HL-60/S4 treated with retinoic acid at 250 ng/mL for 4 days and 3 days (cell line): ENCODE data around the gene KLC1.

Experiments used
- in situ Hi-C: fragments of 300-500 bp; cut with MboI; formaldehyde crosslinking; loops from 2 replicates; pipeline ENCODE4 v1.7.0; 2022; ENCODE audit warnings: low sequenced_read_pairs

KLC1 gene

DNA sequence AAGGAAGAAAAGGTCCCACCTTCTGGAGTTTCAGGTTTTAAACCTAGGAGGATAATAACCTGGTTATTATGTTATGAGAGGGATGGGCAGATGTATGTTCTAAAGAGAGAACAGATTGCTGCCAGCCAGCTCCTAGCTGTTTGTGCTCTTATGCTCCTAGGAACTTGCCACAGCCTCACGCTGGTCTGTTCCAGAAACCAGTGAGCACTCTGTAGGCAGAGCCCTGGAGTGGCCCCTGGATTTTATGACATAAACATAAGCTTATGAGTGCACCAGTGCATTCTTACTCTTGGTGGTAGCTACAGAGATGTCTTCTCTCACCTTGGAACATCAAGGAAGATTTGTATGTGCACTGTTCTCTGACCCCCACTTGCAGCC is 27.7 kb downstream of the KLC1 start:
- in situ Hi-C loops, result no loop called here

DNA sequence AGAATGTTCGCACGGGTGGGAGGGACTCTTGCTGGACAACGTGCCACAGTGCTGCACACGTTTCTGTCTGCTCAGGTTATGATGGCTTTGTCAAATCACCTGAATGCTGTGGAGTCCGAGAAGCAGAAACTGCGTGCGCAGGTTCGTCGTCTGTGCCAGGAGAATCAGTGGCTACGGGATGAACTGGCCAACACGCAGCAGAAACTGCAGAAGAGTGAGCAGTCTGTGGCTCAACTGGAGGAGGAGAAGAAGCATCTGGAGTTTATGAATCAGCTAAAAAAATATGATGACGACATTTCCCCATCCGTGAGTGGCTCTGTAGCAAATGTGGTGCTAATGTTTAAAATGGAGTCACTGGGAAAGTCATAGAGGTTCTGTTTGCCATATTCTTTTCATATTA is 28.5 kb downstream of the KLC1 start:
- in situ Hi-C loops, result no loop called here

DNA sequence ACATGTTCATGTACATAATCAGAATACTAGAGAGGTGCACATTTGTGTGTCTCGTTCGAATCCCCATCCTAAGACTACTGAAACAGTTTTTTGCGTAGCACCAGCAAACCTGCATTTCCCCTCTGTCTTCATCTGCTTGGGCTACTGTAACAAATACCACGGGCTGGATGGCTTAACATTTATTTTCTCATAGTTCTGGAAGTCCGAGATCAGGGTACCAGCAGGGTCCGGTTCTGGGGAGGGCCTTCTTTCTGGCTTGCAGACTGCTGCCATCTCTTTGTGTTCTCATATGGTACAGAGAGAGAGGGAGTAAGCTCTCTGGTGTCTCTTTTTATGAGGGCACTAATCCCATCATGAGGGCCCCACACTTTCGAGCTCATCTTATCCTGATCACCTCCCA is 30.6 kb downstream of the KLC1 start:
- in situ Hi-C loops, result no loop called here

DNA sequence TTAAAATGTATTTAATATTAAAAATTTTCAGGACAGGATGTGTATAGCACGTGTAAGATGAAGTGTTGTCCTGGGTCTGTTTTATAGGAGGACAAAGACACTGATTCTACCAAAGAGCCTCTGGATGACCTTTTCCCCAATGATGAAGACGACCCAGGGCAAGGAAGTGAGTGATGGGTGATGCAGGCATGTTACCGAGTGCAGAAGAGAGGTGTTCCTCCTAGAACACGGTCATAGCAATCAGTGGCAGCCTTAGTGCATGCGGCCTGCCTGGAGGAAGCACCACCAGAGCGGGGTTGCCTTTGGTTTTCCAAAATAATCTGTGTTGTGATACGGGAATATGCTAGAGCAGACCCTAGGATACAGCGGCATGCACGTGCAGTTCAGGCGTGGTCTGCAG is 33.0 kb downstream of the KLC1 start:
- in situ Hi-C loops, result no loop called here

DNA sequence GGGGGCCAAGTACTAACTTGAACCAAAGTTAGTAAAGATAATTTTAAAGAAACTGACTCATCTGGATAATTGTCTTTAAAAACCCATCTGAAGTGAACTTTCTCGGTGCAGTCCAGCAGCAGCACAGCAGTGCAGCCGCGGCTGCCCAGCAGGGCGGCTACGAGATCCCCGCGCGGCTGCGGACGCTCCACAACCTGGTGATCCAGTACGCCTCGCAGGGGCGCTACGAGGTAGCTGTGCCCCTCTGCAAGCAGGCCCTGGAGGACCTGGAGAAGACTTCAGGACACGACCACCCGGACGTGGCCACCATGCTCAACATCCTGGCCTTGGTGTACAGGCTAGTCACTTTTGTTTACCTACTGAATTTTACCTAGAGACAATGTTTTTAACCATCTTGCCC is 33.6 kb downstream of the KLC1 start:
- in situ Hi-C loops, result no loop called here

DNA sequence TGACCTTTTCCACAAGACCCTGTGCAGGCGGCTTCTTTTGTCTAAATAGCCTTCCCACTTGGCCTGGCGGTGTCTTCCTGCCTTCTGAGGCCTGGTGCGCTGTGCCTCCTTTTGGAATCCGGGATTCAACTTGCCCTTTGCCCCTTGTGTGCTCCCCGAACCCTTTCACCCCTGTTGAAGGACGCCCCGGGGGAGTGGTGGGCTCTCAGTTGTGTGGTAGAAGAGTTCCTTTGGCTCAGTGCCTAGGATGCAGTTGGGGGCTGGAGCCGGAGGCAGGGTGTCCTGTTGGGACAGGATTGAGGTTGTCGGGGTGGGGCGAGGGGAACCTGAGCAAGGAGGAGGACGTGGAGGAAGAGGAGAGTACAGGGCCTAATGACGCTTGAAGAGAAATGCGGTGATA is 34.5 kb downstream of the KLC1 start:
- in situ Hi-C loops, result no loop called here

DNA sequence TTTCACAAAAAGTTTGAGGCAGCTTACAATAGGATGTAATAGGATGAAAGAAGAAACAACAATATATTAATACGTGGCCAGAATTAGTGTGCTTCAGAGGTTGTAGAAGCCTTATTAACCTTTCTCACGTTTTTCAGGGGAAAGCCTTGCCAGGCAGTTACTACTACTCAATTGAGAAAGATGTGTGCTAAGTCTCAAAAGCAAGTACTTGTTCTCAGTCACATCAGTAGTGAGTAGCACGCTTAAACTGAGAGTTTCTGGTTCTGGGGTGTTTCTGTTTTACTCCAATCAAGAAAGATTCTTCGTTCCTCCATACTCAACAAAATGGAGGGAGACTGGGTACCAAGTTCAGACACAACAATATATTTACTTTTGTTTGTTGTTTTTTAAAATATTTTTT is 38.7 kb downstream of the KLC1 start:
- in situ Hi-C loops, result no loop called here

DNA sequence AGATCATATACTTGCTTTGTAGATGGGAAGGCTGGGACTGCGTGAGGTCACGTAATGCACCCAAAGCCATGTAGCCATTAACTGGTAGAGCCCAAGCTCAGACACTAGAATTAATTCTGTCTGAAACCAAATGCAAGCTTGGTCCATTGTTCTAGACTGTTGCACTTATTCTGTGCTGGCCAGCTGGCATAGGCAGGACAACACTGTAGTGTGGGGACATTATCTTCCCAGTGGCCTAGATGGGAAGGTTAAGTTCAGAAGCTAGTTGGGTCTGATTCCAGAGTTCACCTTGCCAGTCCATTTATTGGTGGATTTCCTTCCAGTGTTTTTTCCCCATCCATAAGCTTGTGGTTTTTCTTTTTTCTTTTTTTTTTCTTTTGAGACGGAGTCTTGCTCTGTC is 39.1 kb downstream of the KLC1 start:
- in situ Hi-C loops, result no loop called here

DNA sequence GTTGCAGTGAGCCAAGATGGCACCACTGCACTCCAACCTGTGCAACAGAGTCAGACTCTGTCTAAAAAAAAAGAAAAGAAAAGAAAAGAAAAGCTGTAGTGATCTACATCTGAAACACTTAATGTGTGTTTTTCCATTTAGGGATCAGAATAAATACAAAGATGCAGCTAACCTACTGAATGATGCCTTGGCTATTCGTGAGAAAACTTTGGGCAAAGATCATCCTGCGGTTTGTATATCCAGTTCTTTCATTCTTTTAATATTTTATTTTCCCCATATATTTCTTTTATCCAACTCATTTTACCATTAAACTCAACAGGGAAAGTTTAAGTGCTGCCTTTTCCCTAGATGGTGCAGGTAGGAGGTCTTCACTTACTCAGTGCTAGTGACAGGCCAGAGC is 40.4 kb downstream of the KLC1 start:
- in situ Hi-C loops, result no loop called here

DNA sequence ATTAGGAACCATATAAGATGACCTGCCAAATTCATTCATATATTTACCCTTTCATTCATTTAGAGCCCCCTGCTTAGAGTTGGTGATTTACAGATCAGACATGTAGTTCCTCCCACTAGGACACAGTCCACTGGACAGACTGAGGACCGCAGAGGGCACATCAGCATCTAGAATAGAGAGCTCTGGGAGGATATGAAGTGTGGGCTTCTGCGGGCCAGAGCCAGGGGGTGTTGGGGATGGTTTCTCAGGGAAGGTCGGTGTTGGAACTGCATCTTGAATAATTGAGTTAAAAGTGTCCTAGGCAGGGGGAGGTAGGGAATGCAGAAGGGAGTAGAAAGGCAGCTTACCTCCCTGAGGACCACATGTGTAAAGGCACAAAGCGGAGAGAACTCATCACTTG is 42.9 kb downstream of the KLC1 start:
- in situ Hi-C loops, result no loop called here

DNA sequence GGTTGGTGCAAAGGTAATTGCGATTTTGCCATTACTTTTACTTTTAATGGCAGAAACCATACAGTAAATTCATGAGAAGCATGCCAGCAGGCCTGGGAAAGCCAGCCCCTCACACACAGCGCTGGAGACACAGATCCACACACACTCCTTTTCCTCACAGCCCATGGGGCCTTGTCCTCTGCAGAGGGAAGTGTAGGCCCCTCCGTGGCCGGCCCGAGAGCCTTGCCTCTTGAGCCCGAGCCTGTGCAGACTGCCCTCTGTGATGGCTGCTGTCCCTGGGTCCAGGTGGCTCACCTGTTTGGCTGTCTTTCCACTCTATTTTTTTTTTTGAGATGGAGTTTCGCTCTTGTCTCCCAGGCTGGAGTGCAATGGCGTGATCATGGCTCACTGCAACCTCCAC is 46.9 kb downstream of the KLC1 start:
- in situ Hi-C loops, result no loop called here

DNA sequence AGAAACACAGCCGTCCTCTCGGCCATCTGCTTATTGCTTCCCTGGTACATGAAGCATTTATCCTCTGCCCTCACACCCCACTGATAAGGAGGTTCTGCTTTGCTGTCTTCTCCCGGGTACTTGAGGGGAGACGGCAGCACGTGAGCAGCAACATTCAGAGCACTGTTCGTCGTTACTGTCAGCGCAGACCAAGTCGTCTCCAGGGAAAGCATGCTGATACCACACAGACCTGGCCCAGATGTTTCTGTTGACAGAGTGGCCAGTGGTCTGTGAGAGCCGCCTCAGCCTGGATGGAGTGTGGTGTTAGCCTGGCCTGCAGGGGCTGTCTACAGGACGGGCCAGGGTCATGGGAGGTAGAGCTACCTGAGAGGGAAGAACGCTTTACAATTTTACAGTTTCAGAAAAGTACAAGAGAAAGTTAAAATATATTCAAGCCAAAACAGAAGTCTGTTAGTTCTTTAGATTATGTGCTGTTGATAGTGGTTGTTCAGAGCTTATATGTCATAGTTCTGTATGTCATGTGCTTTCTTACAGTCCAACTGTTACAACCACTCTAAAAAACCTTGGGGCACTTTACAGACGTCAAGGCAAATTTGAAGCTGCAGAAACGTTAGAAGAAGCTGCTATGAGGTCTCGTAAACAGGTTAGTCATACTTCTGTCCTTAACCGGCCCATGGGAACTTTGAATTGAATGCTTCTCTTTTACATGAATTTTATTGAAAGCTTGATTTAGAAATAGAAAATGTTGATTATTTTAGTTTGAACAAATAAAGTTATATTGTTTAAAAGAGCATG is 48.1 kb downstream of the KLC1 start:
- in situ Hi-C loops, result no loop called here

DNA sequence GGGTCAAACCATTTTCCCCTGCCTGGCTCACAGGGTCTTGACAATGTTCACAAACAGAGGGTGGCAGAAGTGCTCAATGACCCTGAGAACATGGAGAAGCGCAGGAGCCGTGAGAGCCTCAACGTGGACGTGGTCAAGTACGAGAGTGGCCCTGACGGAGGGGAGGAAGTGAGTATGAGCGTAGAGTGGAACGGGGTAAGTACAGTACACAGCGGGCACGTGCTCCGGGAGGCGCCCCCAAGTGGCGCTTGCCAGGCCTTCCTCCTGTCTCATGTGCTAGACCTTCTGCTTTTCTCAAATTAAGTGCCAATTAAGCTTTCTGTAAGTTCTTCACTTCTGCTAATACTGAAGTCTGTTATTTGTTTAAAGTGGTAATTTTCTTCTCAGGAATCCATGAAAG is 50.3 kb downstream of the KLC1 start:
- in situ Hi-C loops, result no loop called here

DNA sequence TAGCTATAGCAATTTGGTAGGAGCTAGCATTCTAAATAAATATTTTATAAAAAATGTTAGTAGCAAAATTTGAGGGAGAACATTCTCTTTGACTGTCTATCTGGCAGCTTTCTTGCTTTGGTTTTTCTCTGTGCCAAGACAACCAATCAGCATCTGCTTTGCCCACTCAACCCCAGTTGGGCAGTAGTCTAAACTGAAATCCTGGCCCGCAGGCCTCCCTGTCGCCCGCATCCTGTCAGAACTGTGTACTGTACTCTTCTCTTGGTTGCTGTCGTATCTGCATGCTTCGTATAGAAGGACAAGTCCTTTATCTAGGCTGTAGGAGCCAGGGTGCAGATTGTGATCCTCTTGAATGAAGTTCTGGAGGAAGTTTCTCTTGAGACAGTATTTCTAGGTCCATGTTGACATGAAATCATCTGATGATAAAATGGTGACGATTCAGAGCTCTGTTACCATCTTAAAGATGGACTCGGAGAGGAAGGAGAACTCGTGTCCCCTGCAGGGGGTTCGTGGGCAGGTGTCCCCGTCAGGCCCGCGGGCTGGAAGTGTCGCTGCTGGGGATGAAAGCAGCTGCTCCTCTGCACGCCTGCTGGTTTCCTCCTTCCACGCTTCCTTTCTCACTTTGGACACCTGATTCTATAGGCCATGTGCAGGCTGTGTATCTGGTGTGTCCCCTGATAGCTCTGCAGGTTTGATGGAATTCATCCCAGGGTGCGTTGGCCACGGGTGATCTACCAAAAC is 51.6 kb downstream of the KLC1 start:
- in situ Hi-C loops, result no loop called here

DNA sequence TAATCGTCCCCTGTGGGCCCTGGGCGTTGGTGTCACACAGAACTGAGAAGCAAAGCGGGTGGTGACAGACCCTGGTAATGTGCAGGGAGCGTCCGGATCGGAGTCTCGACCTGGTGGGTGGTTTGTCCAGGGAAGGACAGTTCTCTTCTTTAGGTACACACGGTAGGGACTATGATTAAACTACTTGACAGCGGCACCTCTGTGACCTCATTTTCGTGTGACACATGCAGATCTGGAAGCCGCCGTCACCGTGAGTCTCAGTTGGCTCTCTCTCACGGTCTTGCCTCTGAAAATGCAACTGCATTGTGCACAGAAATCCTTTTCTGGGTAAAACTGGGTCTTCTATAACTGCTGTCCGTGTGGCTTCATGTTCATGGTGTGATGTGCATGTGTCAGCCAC is 54.1 kb downstream of the KLC1 start:
- in situ Hi-C loops, result no loop called here

DNA sequence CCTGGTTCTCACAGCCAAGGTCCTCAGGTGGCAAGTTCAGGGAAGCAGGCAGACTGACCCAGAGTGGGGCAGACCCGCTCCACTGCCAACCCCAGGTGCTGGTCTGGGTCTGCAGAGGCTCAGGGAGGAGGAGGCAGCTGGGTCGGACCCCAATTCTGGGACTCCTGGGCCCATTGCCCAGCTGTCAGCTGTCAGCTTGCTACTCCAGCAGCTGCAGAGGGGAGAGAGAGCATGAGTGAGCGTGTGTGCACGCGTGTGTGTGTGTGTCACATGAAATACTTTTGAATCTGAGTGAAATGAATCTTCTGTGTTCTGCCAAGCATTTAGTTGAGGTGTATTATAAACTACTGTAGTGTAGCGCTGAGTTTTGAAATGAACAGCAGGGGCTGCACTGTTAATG is 55.5 kb downstream of the KLC1 start:
- in situ Hi-C loops, result no loop called here

DNA sequence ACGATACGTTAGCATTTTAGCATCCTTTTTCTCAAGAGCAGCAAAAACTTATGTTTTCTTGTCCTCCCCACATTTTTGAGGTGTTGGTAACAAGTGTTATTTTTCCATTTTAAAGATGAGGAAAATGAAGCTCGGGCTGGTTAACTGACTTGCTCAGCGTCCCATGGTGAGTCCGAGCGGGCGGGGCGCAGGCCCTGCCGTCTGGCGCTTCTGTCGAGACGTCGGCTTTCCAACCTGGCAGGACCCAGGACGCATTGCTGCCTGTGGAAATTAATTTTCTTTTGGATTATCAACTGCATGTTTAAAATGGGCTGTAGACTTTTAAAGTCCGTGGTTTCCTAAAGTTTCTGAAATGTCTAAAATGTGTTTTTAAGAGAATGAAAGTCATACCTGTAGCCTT is 55.9 kb downstream of the KLC1 start:
- in situ Hi-C loops, result no loop called here

DNA sequence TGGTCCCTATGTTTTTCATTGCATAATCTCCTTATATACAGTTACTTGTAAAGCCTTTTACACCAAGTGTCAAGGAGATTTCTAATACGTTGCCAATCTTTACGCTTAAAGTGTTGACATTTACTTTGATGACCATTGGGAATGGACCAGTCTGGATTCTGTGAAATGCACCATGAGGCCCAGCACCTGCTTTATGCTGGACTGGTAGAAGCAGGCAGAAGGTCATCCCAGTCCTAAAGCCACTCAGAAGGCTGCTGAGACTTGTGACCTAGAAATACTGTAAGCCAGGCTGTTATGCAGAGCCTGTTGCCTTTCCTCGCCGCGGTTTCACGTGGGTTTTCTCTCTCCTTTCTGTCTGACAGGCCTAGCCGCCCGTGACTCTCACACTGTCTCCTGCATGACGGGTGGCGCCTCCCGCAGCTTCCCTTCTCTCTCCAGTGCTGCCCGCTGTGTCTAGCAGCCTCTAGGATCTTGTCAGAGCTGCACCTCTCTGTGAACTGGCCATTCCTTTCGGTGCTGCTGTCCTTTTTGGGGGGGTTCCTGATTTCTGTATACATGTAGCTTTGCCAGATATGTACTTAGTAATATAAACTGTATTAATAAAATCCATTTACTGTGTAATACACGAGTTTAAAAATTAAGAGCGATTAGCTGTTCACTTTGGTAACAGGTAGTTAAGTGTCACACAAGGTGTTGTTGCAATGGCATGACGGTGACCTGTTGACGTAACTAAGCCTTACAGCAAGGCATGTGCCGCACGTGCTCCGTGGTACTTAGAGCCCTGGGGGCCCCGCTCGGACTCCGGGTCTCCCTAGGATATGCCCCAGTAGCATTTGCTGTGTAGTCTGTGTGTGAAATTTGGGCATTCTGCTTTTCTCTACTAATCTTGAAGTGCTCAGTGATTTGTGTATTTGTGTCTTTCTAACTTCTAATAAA is 56.5 kb downstream of the KLC1 start:
- in situ Hi-C loops, result no loop called here

DNA sequence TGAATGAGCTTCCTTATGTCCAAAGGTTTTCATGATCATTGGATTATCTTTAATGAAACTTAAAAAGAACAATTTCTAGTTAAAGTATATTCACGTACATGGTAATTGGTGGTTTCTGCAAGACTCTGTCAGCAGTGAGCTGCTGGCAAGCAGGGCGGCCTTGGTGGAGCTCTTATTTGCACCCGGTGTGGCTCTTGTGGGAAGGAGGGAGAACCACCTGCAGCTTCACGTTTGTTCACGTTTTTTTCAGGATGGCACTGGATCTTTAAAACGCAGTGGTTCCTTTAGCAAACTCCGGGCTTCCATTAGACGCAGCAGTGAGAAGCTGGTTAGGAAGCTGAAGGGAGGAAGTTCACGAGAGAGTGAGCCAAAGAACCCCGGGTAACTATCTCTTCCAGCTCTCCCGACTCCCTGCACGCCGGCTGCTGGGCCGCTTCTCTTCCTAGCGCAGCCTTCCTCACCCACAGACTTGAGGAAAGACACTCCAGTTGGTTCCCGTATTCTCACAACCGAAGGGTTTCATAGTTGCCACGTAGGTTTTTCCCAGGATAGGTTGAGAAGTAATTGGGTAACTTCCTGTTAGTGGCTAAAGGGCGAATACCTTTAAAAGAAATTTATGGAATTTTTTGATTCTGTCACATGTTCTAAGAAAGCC is 57.9 kb downstream of the KLC1 start:
- in situ Hi-C loops, result no loop called here

DNA sequence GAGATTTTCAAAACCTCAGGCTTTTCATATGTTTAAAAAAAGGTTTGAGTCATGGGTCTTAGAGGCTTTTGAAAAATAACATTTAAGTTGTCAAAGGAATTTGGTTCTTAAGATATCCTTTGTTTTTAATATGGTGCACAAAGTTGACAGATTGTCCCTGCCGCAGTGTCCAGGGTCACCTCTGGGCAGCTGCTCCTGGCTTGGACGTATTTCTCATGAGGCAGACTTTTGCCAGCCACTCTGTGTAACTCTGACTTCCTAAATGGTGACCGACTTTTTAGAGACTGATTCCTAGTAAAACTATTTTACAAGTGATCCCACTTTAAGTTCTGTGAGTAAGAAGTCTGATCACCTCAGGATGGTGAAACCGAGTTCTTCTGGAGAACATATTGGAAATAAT is 58.7 kb downstream of the KLC1 start:
- in situ Hi-C loops, result no loop called here

DNA sequence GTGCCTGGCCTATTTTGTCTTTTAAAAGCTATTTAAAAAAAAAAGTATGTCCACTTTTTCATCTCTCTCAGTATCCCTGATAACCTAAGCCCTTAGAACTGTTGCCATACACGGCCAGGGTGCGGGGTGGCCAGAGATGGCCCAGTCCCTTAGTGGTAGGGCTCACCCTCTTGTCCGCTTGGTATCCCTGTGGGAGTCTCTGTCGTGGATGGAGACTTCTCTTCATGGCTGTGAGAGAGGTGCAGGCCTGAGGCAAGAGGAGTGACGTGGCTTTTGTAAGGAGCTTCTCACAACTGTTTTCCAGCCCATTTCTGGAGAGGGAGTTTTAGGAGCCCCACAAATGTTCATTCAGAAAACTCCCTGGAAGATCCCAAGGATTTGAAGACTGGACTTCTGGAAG is 59.4 kb downstream of the KLC1 start:
- in situ Hi-C loops, result no loop called here
